Non-pigmented ciliary epithelial cell (primary cell): Measurements from ENCODE around the gene PRSS33.

Experiments used
- DNase-seq: peaks from one replicate; pipeline ENCODE4 v3.0.0-alpha.2; 2010; ENCODE audit warnings: low read depth

PRSS33 gene

DNA sequence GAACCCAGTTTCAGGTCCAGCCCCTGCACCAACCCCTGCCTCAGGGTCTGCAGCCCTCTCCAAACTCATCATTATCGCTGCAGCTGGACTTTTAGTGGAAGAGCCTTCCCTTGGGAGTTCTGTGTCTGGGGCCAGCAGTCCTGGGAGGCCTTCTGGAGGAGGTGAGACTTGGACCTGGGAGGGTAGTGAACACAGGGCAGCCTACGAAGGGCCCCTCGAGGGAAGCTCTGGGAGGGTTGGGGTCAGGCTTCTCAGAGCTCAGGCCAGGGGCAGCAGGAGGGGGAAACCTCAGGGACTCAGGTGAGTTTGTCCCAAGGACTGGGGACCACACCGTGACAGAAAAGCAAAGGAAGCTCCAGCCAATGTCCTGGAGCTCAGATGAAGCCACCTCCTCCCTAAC lies 46.2 kb downstream of the PRSS33 start:
- DNase-seq = no peak

- no peak for DNase-seq
Observed at GRCh38 chr16:2740476-2740875, 46.9 kb downstream of the PRSS33 start.

DNA sequence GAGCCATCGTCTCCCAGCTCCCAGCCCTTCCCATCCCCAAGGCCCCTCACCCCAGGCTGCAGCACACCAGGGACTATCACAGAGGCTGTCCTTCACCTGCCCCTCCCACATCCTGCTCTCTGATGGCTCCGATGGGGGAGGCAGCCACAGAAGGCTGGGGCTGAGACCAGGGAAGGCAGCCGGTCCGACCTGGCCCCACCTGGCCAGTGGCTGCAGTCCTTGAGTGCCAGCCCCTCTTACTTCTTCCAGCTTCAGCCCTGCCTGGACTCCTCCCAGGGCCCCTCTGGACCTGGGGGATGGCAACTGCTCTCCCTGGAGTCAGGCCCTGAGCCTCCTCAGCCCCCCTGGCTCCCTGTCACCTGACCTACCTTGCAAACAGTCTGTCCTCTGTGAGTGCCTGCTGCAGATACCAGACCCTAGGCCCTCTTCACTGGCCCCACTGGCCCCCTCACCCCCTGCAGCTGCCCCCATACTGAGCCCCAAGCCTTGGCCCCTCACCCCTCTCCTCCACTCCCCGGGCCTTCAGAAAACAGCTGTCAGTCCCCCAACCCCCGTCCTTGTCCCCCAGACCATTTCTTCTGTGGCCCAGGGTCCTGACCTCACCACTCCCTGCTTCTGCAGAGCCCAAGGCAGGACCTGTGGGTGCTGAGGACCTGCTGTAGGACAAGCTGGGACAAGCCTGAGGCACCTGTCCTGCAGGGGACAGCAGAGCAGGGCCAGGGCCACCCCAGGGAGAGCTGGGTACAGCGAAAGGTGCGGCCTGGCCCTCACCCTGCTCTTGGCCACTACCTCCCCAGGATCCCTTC lies 47.5 kb downstream of the PRSS33 start:
- no peak for DNase-seq

GRCh38 chr16:2738615-2739014 lies 48.7 kb downstream of the PRSS33 start:
- DNase-seq = no peak

- DNase-seq = no peak
Observed at GRCh38 chr16:2737895-2738418, 49.4 kb downstream of the PRSS33 start.

GRCh38 chr16:2737238-2737605 lies 50.1 kb downstream of the PRSS33 start:
- no peak for DNase-seq

- DNase-seq = no peak
Observed at GRCh38 chr16:2736476-2737237, 50.7 kb downstream of the PRSS33 start.

DNA sequence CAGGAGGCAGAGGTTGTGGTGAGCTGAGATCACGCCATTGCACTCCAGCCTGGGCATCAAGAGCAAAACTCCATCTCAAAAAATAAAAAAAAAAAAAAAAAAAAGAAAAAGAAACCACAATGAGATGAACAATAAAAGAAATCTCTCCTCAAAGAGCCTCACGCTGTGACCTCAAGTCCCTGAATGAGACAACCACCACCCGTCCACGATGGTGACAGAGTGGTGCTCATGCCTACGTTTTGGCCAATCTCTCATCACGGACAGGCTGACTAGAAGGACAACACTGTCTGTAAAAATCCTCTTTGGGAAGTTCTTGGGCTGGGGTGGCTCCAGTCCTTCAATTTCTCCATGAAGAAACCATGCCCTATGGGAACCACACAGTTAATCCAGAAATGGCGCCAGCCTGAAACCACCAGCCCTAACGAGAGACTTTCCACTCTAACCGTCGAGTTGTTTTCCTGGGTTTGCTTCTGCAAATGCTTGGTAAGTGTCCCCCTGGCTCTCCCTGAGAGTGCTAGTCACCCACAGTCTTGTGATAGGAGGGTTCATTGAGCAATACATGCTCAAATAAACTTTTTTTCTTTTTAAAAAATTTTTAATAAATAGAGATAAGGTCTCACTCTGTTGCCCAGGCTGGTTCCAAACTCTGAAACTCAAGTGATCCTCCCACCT lies 52.4 kb downstream of the PRSS33 start:
- no peak for DNase-seq
